ENCODE results near the gene CANX. TPM values are rescaled to one million over a fixed set of nuclear protein-coding genes. Genes with fewer than 3 reads are reported as not detected.
"Not testable (repeated sequence)": the region's sequence is repeated elsewhere in the genome, so short reads cannot be mapped to it uniquely, and the experiment has no call there.

Gene CANX
- total and polyA plus RNA-seq, 9 of the 15 experiments (the other 6 are each of a cell fraction or from before 2014, with no cell fraction given), result 155 to 893 (median 589) TPM

DNA sequence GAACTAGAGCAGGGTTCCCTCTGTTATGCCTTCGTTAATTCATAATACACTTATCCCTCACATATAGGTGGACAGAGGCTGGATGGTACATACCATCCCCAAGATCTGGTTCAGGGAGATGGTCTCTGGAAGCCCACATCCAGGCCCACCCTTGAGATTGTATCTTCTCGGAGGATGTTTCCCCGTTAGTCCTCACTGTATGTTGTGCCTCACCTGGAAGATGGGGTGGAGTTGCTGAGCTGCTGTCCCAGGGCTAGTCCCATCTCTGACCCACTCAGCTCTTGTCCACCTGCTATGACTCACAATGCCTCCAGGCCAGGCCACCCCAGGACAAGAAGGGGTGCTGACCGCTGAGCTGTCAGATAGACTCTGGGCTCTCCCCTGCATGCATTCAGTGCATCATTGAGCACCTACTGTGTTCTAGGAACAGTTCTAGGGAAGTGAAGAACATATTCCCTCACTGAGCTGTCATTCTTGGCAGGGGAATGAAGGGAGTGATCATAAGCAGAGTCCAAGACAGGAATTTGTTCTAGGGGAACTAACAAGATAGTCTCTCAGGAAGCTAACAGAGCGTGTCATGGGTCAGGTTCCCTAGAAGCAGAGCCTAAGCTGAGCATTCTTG lies 17.9 kb upstream of the CANX start, which contains the start of gene CBY3:
TSS of gene CBY3 (minus strand) at position 255 of the 622 bp plus-strand sequence. CDS start at position 139, 116 bp downstream.
- FAIRE-seq, result no peak
- intact Hi-C loops (cut with micrococcal nuclease), result no loop called here

DNA sequence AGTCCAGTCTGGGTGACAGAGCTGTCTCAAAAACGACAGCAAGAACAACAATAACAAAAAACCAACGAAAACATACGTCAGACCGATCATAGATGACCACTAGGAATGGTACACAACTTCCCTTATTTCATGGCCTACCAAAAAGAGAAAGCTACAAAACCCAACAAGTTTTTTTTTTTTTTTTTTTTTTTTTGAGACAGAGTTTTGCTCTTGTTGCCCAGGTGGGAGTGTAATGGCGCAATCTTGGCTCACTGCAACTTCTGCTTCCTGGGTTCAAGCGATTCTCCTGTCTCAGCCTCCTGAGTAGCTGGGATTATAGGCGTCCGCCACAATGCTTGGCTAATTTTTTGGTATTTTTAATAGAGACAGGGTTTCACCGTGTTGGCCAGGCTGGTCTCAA lies 9.6 kb upstream of the CANX start:
- WGBS (ENCODE audit: insufficient coverage, low coverage, missing lambda C conversion rate), result 61% methylated on average over 9 of the region's 9 CpGs
- FAIRE-seq; ATAC-seq; H3K9me3 ChIP-seq (replicated peaks; ENCODE audit: control insufficient read depth, insufficient read depth, low read depth, low read length); DNase-seq (ENCODE audit: extremely low read depth in 1 of 4, low spot score in 3 of 4); H3K4me1 ChIP-seq (replicated peaks in 1 of 2; ENCODE audit: control insufficient read depth in 2 of 2, insufficient read depth in 2 of 2, low read length in 2 of 2); BruUV-seq (replicated peaks); intact Hi-C loops (cut with micrococcal nuclease); H3K9ac ChIP-seq (ENCODE audit: insufficient read depth in 1 of 2, low read depth in 2 of 2, low read length in 2 of 2); H3K9me1 ChIP-seq (ENCODE audit: control insufficient read depth, insufficient read depth, low read length); CTCF ChIA-PET (ENCODE audit: low intra/inter-chr PET ratio); H4K20me1 ChIP-seq (replicated peaks; ENCODE audit: control insufficient read depth, insufficient read depth, low read length); H3K79me2 ChIP-seq (ENCODE audit: control insufficient read depth, insufficient read depth, low read length); H3K36me3 ChIP-seq (ENCODE audit: control insufficient read depth, insufficient read depth, low read length); H3K27ac ChIP-seq (ENCODE audit: extremely low read depth, low read depth, low read length); H3K27me3 ChIP-seq (ENCODE audit: control insufficient read depth in 2 of 2, insufficient read depth in 2 of 2, low read length in 2 of 2); H3K4me2 ChIP-seq (ENCODE audit: insufficient read depth, low read length); in situ Hi-C loops (cut with MboI); H2AFZ ChIP-seq (ENCODE audit: low read depth, low read length); H3K4me3 ChIP-seq: not testable (repeated sequence)
- POLR2A ChIA-PET, result interaction anchor here (0.6 to 0.9 kb wide), 2 partner anchors 14 to 66 kb away, joined by 3 to 4 read pairs; no protein-coding TSS in a partner anchor

More for the DNA sequence above, 17.9 kb upstream of the CANX start, which contains the start of gene CBY3:
- H3K79me2 ChIP-seq (ENCODE audit: control insufficient read depth, insufficient read depth, low read length), result peaks cover 29% of the 10 kb centered on the region
- ChIA-PET CTCF (ENCODE audit: low intra/inter-chr PET ratio) (no interaction called here), POLR2A (interaction anchor here (0.6 to 2.8 kb wide), 13 partner anchors 10 to 148 kb away, joined by 3 to 18 read pairs (median 4); partner anchors contain the start of gene HNRNPH1)
- H3K4me2 ChIP-seq (ENCODE audit: insufficient read depth, low read length), result no peak within 1 kb of the TSS
- H3K4me1 ChIP-seq (replicated peaks in 1 of 2; ENCODE audit: control insufficient read depth in 2 of 2, insufficient read depth in 2 of 2, low read length in 2 of 2), result peaks cover 9 to 30% of the 10 kb centered on the region in 2 experiments; a peak in 4 of 5 replicates
- no peak within 1 kb of the TSS for H2AFZ ChIP-seq (ENCODE audit: low read depth, low read length)
- DNase-seq (ENCODE audit: extremely low read depth in 1 of 4, low spot score in 3 of 4), result peak in 1 of 4 experiments; percentile 28
- H3K9ac ChIP-seq (ENCODE audit: insufficient read depth in 1 of 2, low read depth in 2 of 2, low read length in 2 of 2), result peak within 1 kb of the TSS in 1 of 2 experiments; percentile 15; a peak in 1 of 4 replicates
- H3K27me3 ChIP-seq (ENCODE audit: control insufficient read depth in 2 of 2, insufficient read depth in 2 of 2, low read length in 2 of 2), result no peaks in the 10 kb centered on the region
- H3K9me1 ChIP-seq (ENCODE audit: control insufficient read depth, insufficient read depth, low read length), result no peaks in the 10 kb centered on the region
- no peak within 1 kb of the TSS; the same call in 2 of the 3 replicates for H3K27ac ChIP-seq (ENCODE audit: extremely low read depth, low read depth, low read length)
- in situ Hi-C loops (cut with MboI), result no loop called here
- peaks cover 2% of the 10 kb centered on the region; the same call in 1 of the 3 replicates for H3K36me3 ChIP-seq (ENCODE audit: control insufficient read depth, insufficient read depth, low read length)
- peak; percentile 80 for TF ChIP-seq ZKSCAN8 (CRISPR knock-in tag; IDR thresholded peaks at IDR 0.05)
- TF ChIP-seq, protein P1, sequence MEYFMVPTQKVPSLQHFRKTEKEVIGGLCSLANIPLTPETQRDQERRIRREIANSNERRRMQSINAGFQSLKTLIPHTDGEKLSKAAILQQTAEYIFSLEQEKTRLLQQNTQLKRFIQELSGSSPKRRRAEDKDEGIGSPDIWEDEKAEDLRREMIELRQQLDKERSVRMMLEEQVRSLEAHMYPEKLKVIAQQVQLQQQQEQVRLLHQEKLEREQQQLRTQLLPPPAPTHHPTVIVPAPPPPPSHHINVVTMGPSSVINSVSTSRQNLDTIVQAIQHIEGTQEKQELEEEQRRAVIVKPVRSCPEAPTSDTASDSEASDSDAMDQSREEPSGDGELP (CRISPR knock-in tag; IDR thresholded peaks at IDR 0.05; ENCODE audit: borderline replicate concordance), result no peak
- TF ChIP-seq, protein P2, sequence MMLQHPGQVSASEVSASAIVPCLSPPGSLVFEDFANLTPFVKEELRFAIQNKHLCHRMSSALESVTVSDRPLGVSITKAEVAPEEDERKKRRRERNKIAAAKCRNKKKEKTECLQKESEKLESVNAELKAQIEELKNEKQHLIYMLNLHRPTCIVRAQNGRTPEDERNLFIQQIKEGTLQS (IDR thresholded peaks at IDR 0.05), result 0 out of 2 replicates have a peak, but pooled peaks have one; percentile 7
- TF ChIP-seq, protein P2 (CRISPR knock-in tag; conservative IDR thresholded peaks at IDR 0.05), result no peak
- TF ChIP-seq, protein P3, sequence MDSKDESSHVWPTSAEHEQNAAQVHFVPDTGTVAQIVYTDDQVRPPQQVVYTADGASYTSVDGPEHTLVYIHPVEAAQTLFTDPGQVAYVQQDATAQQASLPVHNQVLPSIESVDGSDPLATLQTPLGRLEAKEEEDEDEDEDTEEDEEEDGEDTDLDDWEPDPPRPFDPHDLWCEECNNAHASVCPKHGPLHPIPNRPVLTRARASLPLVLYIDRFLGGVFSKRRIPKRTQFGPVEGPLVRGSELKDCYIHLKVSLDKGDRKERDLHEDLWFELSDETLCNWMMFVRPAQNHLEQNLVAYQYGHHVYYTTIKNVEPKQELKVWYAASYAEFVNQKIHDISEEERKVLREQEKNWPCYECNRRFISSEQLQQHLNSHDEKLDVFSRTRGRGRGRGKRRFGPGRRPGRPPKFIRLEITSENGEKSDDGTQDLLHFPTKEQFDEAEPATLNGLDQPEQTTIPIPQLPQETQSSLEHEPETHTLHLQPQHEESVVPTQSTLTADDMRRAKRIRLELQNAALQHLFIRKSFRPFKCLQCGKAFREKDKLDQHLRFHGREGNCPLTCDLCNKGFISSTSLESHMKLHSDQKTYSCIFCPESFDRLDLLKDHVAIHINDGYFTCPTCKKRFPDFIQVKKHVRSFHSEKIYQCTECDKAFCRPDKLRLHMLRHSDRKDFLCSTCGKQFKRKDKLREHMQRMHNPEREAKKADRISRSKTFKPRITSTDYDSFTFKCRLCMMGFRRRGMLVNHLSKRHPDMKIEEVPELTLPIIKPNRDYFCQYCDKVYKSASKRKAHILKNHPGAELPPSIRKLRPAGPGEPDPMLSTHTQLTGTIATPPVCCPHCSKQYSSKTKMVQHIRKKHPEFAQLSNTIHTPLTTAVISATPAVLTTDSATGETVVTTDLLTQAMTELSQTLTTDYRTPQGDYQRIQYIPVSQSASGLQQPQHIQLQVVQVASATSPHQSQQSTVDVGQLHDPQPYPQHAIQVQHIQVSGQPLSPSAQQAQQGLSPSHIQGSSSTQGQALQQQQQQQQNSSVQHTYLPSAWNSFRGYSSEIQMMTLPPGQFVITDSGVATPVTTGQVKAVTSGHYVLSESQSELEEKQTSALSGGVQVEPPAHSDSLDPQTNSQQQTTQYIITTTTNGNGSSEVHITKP (IDR thresholded peaks at IDR 0.05; ENCODE audit: partially characterized antibody), result peak; percentile 9
- no peak for ATAC-seq
- no peaks in the 10 kb centered on the region; the same call in 1 of the 2 replicates for H3K9me3 ChIP-seq (replicated peaks; ENCODE audit: control insufficient read depth, insufficient read depth, low read depth, low read length)
- WGBS (ENCODE audit: insufficient coverage, low coverage, missing lambda C conversion rate), result 37% methylated on average over 5 of the region's 5 CpGs
- H3K4me3 ChIP-seq, result no peak within 1 kb of the TSS
- BruUV-seq (replicated peaks), result no TSS peak
- no peaks in the 10 kb centered on the region for H4K20me1 ChIP-seq (replicated peaks; ENCODE audit: control insufficient read depth, insufficient read depth, low read length)
